ENCODE measurements around the gene SGCG.
A peak's percentile ranks its signal among the peaks of the same experiment; 100 is the strongest.
"Not testable (repeated sequence)": the region's sequence is repeated elsewhere in the genome, so short reads cannot be mapped to it uniquely, and the experiment has no call there.

SGCG gene, protein sequence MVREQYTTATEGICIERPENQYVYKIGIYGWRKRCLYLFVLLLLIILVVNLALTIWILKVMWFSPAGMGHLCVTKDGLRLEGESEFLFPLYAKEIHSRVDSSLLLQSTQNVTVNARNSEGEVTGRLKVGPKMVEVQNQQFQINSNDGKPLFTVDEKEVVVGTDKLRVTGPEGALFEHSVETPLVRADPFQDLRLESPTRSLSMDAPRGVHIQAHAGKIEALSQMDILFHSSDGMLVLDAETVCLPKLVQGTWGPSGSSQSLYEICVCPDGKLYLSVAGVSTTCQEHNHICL

DNA sequence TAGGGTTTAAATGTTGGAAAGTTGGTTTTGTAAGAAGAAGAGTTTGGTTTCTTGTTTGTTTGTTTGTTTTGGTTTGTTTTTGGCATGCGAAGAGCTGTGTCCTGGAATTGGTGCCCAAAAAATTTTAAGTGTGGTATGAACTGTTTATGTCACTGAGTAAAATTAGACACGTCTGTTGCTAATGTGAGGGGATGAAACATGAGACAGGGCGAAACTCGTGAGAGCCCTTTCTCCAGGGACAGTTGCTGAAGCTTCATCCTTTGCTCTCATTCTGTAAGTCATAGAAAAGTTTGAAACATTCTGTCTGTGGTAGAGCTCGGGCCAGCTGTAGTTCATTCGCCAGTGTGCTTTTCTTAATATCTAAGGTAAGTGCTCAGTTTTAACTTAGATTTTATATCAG, at the start of gene SGCG:
TSS of gene SGCG (plus strand) at position 269 of the 400 bp plus-strand sequence. CDS start 22,716 bp downstream, outside the sequence.
- no peak for DNase-seq

DNA sequence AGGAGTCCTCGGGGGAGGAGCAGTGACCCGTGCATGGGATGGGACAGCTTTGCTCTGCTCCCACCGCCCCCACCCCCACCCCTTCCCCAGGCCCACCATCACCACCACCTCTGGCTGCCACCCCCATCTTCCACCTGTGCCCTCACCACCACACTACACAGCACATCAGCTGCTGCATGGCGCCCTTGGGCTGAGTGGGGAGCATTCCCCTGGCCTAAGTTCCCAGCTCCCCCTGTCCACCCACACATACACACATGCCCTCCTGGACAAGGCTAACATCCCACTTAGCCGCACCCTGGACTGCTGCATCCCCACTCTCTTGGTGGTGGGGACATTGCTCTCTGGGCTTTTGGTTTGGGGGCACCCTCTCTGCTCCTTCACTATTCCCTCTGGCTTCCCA, 46.2 kb upstream of the SGCG start:
- DNase-seq: no peak

- DNase-seq: no peak
Observed at GRCh38 chr13:23140492-23140891, 40.3 kb upstream of the SGCG start.

- DNase-seq: no peak
Observed at GRCh38 chr13:23141964-23142363, 38.8 kb upstream of the SGCG start.

GRCh38 chr13:23142607-23143006, 38.2 kb upstream of the SGCG start:
- not testable (repeated sequence) for DNase-seq

DNA sequence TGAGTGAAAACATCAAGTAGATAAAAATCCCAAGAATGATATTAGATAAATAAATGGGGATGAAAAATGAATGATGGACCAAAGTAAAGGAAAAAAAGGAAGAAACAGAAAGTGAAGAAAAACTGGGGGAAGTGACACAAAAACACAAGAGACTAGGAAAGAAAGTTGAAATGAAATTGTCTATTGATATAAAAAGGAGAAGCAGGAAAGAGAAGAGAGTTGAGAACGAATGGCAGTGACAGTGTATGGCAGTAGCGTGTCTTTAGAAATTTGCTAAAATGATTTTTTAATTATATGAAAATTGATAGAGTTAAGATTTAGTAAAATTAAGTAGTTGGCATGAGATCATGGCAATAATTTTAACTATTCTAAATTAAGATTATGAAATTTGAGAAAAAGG, 36.3 kb upstream of the SGCG start:
- no peak for DNase-seq

DNA sequence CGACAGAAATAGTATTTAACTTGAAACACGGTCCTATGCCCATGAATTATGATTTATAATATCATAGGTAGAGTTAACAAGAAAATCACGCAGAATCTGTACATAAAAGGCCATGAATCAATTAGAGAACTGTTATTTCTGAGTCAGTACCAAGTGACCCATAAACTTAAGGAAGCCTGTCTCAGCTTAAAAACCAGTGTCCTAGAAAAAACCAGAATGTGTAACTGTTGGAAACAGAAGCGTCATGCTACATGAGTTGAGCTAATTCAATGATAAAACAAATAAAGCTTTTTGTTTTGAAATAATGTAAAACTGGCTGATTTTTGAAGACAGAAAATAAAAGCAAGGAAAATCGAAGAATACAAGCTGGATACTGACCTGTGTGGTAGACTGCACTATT, 34.8 kb upstream of the SGCG start:
- DNase-seq: no peak

DNA sequence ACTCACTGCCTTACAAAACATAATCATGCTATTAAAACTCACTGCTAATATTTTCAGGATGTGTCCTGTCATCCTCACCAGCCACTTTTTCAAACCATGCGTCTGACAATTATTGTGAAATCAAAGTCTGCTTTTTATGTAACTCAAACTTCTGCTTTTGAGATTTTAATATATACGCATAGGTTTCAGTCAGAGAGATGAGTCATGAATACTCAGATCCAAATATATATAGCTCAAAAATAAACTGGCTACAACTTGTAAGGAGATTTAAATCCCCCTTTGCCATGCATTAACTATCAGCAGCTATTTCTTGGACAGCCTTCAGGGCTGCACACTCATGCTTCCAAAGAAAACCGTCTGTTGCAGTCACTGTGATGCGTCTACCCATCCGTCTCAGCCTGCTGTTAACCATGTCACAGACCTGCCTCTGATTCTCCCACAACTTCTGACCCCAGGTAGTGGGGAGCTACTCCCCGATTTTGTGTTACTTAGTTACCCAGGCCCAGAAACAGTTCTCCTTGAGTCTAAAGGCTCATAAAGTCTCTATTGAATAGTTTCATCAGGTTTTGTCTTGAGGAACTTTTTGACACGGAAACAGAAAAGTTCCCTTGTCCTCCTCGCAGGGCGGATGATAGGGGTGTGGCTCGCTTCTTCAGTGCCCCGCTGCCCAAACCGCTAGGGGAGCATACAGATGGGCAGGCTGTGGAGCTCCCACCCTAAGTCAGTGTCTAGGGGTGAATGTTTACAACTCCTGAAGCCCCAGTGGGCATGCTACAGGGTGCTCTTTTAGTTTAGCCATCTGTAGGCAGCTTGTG, 33.8 kb upstream of the SGCG start:
- no peak for DNase-seq

DNA sequence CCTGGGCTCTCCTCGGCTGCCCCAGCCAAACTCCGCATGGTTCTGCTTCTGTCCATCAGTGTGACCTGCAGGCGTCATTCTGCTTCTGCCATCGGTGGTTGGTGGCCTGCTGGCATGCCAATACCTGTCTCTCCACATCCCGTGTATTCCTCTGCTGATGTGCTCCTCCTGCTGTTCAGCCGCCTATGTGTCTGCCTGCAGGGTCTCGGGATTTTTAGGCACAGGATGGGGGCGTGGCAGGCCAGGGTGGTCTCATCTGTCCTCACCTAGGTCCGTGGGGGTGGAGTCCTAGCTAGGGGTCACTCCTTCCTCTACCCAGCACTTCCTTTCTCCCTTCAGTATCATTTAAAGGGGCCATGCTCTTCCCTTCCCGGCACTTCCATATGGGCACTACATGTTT, 33.0 kb upstream of the SGCG start:
- DNase-seq: no peak

- no peak for DNase-seq
Observed at GRCh38 chr13:23157781-23158180, 23.0 kb upstream of the SGCG start.

- peak; percentile 48 for DNase-seq
Observed at GRCh38 chr13:23159205-23159759, 21.5 kb upstream of the SGCG start.

GRCh38 chr13:23159760-23160637, 20.8 kb upstream of the SGCG start:
- DNase-seq: no peak

DNA sequence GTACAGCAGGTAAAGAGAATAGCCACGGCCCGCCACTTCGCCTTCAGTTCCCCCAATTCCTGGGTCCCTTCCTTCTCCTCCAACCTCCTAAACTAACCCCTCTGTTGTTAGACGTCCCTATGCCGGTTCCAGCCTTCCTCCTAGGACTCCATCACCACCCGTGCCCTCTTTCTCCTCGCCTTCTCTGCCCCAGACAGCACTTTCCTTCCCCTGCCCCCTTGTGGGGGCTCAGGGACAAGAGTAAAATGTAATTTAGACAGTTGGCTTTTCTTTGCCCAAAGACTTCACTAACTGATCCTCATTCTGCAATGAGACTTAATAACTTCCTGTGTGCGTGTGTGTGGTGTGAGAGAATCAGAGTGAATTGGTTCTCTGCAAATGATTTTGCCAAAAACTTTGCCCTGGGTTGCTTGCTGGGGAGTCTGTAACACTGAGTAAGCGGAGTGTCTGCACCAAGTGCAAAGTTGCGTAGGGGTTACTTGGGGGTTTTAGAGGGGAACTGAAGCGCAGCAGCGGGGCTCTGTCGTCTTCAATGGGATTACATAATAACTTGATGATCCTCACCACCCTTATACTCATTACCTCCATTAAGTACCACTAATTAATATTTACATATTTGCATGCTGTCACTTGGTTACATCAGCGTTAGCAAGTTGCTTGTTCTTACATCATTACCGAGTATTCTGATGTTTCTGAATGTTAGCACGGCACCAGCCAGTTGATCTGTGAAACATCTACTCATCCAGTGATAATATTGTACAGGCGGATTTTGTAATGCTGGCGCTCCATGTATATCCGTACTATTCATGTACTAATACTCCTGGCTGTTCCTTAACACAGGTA, 19.9 kb upstream of the SGCG start:
- DNase-seq: peak; percentile 9

- DNase-seq: no peak
Observed at GRCh38 chr13:23161481-23161825, 19.3 kb upstream of the SGCG start.

GRCh38 chr13:23175920-23176319, 4.9 kb upstream of the SGCG start:
- DNase-seq: no peak

GRCh38 chr13:23182142-23182541, 1.4 kb downstream of the SGCG start:
- DNase-seq: no peak

DNA sequence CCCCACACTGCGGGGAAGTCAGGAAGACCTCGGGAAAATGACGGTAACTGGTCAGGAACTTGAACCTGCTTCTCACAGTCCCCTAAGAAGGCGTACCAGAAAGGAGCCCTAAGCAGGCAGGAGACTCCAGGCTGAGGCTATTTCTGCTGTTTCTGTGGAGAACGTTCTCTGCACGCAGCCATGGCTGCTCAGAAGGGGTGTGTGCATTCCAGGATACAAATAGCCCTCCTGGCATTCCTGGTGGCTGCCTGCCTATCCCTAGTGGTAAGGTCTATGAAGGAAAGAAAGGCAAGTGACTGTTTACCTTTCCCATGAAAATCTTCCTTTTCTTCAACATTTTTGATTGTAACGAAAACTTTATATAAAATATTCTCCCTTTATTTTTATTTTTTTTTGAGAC, 2.5 kb downstream of the SGCG start:
- no peak for DNase-seq

DNA sequence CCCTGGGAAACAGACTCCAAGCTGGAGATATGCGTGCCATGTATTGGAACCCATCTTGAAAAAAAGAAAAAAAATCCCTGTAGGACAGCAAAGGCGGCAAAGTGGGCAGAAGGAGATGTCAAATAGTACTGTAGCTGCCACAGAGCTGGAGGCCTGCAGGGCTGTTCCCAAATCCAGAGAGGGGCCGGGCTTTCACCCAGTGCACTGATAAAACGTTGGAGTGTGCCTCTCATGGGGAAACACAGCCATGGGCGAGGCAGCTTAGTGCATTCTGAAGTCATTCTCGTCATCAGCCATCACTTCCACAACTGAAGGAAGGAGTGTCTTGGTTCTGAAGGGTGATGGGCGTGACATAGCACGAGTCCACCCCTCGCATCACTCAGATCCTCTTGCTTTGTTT, 4.8 kb downstream of the SGCG start:
- no peak for DNase-seq

DNA sequence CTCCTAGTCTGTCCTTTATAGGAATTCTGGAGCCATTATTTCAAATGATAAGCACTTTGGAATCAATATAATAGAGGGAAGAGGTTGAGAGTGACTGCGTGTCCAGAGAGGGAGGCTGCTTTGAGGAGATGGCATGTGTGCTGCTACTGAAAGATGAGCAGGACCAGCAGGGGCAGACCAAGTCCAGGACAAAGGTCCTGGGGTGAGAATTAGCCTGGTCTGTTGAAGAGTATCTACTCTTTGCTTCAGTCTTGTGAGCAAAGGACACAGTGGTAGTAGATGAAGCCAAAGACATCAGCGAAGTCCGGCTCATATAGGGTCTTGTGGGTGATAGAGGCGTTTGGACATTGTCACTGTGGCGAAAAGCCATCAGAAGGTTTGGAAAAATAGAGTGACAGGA, 21.1 kb downstream of the SGCG start:
- no peak for DNase-seq

GRCh38 chr13:23202383-23202782, 21.6 kb downstream of the SGCG start:
- DNase-seq: no peak

DNA sequence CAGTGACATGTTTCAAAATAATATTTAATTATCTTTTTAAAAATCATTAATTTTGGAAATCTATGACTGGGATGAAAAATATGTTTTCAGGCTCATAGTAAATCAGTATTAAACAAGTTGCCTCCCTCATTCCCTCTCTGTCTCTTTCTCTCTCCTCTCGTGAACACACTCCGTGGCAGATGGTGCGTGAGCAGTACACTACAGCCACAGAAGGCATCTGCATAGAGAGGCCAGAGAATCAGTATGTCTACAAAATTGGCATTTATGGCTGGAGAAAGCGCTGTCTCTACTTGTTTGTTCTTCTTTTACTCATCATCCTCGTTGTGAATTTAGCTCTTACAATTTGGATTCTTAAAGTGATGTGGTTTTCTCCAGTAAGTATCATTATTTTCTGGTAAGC, 22.7 kb downstream of the SGCG start:
- DNase-seq: no peak

DNA sequence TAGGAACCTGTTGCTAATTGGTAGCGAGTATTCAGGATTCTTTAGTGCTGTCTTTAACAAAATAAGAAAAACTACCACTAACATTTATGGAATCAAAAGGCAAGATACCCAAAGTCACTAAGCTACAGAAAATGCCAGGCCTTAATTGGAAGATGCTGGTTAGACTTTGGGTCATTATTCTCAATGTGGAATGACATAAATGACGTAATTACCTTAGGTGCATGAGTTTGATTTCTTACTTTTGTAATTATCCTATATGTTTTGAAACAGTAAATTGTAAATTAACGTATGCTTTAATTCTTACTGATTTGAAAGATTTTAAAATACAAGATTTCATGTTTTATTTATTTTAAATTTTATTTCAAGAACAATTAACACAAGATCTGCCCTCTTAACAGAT, 25.0 kb downstream of the SGCG start:
- no peak for DNase-seq

All from activated CD4-positive, alpha-beta T cell treated with anti-CD3 and anti-CD28 coated beads, Interleukin-10, Interleukin-2, amounts not matched to agents 100 ng/mL and 50 ng/mL, durations not matched to agents 16 hours and 8 hours (primary cell).